Stimulated activated CD8-positive, alpha-beta memory T cell treated with anti-CD3 and anti-CD28 coated beads, Interleukin-2, amount 100 ng/mL, for 48 hours (primary cell): Measurements from ENCODE around the gene CTAG1A.
"Not testable (repeated sequence)": the region's sequence is repeated elsewhere in the genome, so short reads cannot be mapped to it uniquely, and the experiment has no call there.

Source experiments
- DNase-seq, 2 donors: peaks; one replicate each; pipeline ENCODE4 v3.0.0-alpha.2; 2020; ENCODE audit warnings: low read depth in 2 of 2

CTAG1A gene

DNA sequence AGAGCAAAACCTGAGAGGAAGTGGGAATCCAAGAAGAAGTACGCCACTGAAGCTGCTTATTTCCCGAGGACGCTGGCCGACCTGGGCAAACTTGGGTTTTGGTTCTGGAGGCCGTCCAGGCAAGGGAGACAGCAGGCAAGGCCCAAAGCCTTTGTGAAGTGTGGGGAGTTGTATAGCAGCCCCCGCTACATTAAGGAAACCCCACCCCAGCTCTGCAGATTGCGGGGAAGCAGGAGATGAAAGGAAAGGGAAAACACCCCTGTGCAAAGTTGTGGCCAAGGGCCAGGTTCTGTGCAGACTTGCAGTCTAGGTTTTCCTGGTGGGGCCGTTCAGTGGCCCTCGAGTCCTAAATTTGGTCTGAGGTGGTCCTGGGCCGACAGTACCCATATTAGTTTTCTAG is 11.9 kb upstream of the CTAG1A start:
- not testable (repeated sequence) for DNase-seq

GRCh38 chrX:154575076-154575475 is 9.9 kb upstream of the CTAG1A start:
- not testable (repeated sequence) for DNase-seq

DNA sequence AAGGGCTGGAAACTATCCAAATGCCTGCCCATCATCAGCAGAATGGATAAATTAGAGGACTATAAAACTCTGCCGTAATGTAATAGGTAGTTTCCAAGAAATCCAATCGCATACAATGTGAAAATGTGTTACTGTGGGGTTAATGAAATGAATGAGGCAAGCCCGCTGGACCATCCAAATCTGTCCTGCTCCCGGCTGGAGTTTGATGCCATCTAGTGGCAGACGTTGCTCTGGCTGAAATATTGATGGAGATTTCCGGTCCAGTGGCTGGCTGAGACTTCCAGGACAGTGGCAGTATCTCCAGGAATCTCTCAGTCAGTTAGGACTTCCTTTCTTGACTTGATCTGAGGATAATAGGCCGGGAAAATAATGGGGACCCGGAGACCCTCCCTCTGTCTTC is 1.9 kb upstream of the CTAG1A start:
- not testable (repeated sequence) for DNase-seq

DNA sequence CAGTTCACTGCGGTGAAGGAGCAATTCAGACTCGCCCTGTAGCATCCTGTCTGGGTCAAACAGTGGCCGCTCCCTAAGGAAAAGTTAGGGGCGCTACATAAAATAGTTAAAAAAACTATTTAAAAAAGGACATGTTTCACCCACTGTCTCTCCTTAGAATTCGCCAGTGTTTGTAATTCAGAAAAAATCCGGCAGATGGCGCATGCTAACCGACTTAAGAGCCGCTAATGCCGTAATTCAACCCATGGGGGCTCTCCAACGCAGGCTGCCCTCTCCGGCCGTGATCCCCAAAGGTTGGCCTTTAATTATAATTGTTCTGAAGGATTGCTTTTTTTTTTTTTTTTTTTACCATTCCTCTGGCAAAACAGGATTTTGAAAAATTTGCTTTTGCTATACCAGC is 5.5 kb downstream of the CTAG1A start:
- not testable (repeated sequence) for DNase-seq

GRCh38 chrX:154592505-154592904 is 7.6 kb downstream of the CTAG1A start:
- DNase-seq = no peak

- no peak for DNase-seq
Measured at GRCh38 chrX:154593201-154593600, 8.3 kb downstream of the CTAG1A start.

GRCh38 chrX:154594491-154594890 is 9.6 kb downstream of the CTAG1A start:
- DNase-seq = no peak

- DNase-seq = no peak
Measured at GRCh38 chrX:154595559-154596249, 10.8 kb downstream of the CTAG1A start.

DNA sequence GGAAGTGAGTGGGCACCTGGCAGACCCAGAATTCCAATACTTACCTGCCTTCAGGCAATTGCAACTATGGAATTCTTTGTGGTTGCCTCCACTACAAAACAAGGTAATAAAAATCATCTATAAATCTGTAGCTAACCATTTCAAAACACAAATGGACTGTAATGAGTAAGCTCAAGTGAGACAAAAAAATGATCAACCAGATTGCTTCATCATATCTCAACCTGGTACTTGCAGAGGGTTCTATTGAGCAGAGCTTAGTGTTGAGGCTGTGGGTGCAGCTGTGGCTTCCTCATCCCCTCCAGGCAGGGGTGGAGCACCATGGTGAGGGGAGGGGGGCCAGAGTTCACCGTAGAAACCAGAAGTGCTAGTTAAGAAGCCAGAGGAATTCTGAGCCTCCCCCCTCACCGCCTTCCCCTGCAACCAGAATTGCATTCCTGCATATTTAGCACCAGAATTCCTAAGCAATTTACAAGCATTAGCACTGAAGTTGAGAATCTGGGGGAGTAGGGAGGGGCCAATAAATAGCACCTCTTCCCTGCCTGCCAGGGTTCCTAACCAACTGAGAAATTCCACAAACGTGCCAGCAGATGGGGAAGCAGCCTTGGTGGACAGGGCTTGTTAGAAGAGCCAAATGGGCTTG is 11.5 kb downstream of the CTAG1A start:
- DNase-seq = no peak

GRCh38 chrX:154597221-154597620 is 12.3 kb downstream of the CTAG1A start:
- no peak for DNase-seq

DNA sequence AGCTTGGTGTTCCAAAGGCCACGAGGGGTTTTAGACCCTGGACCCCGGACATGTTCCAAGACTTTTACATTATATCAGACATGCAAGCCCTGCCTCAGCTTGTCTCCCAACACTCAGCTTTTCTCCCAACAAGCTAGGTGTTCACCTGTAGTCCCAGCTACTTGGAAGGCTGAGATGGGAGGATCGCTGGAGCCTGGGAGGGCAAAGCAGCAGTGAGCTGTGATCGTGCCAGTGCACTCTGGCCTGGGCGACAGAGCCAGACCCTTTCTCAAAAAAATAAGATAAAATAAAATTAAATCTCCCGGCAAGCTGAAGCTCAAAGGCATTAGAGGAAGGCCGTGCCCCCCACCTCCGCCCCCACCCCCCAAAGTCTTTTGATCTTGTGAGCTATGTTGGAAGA is 13.7 kb downstream of the CTAG1A start:
- DNase-seq = no peak

- no peak for DNase-seq
Measured at GRCh38 chrX:154599531-154599930, 14.6 kb downstream of the CTAG1A start.

DNA sequence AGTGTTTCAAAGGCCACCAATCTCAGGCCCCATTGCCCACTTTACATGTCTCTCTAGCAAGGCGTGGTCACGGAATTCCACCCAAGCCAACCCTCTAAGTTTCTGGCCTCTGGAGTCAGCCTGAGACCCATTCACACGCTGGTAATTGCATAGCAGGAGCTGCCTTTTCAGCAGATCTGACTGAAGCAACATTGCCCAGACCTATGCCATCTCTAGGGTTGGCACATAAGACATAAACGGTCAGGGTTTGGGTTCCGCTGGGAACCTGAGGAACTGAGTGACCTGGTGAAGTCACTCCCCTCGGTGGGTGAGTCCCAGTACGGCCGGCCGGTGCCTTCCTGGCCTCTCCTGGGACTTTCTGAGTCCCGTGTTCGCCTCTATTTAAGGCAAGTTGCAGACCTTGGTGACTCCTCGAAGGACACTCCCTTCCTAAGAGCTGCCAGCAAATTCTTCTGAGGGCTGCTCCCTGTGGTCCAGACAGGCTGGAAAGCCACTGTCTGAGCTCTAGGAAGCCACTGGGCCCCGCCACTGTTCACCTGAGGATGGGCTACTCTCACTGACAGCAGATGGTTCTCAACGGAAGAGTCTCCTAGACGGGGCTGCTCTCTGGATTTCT is 15.9 kb downstream of the CTAG1A start:
- DNase-seq = no peak

DNA sequence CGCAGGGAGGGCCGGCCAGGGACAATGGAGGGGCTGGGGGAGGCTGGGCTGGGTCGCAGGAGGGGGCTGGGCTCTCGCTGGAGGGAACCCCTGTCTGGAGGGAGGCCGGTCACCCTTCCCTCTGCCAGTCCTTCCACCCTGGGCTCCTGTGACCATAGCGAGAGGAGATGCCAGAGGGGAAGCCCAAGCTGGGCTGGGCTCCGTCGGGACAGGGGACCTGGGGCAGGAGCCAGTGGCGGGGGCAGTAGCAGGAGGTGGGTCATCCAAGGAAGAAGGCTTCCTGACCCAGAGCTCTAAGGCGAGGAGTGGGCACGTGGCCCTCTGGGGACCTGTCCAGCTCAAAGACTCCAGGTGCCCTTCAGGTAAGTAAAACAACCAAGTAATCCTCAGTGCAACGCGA is 17.3 kb downstream of the CTAG1A start:
- DNase-seq = no peak

DNA sequence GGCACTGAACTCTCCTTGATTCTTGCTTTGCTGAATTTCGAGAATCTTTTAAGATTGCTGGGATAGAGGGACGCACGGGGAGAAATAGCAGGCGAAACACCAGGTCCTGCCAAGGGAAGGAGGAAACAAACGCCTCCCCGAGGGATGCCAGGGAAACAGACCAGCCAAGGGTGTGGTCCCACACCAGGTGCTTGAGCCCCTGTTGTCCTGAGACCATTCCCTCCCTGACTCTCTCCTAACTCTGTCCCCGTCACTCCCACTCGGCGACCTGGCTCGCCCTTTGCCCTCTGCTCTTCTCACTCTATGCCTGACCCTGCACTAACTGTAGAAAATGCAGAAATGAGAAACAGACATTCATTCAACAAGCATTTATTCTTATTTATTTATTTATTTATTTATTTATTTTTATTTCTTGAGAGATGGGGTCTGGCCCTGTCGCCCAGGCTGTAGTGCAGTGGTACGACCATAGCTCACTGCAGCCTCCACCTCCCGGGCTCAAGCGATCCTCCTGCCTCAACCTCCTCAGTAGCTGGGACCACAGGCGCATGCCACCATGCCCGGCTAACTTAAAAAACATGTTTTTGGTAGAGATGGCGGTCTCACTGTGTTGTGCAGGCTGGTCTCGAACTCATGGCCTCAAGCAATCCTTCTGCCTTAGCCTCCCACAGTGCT is 18.0 kb downstream of the CTAG1A start:
- no peak for DNase-seq

DNA sequence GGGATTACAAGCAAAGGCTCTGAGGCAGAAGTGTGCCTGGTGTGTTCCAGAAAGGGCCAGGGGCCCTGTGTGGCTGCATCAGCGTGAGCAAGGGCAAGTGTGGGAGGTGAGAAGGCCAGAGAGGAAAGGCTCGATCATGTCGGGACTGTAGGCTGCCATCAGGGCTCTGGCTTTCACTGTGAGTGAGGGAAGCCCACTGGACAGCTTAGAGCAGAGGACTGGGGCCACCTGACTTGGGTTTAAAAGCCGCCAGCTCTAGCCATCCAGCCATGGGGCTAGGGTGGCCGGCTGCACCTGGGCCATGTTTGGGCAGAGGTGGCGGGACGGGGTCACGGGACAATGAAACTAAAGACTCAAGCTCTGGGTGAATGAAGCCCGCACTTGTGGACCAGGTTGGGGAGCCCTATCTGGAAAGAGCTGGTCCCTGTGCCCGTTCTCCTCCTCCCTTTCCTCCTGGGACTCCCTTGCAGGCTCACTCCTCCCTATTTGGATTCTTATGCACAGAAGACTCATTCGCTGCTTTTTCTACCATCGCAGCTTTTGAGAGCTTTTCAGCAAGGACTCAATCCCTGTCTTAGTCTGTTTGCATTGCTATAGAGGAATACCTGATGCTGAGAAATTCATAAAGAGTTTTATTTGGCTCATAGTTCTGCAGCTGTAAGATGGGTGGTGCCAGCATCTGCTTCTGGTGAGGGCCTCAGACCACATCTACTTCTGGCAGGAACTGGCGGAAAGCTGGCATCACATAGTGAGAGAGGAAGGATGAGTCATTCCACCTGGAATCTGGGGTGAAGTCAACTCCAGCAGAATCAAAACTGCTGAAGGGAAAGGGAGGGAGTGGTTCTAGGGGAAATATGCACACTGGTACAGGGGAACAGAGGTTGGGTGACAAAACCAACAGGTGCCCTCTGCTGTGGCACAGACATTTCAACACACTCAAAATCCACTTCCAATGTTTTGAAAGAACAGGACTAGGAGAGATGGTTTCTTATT is 18.8 kb downstream of the CTAG1A start:
- DNase-seq = no peak

DNA sequence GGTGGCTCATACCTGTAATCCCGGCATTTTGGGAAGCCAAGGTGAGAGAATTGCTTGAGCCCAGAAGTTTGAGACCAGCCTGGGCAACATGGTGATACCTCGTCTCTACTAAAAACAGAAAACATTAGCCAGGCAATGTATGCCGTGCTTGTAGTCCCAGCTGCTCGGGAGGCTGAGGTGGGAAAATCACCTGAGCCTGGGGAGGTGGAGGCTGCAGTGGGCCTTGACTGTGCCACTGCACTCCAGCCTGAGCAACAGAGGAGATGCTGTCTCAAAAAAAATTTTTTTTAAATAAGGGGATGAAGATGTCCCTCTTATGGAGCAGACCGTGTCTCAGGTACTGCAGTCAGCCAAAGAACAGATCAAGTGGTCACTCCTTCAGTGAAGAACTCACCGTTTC is 20.6 kb downstream of the CTAG1A start:
- DNase-seq = no peak

DNA sequence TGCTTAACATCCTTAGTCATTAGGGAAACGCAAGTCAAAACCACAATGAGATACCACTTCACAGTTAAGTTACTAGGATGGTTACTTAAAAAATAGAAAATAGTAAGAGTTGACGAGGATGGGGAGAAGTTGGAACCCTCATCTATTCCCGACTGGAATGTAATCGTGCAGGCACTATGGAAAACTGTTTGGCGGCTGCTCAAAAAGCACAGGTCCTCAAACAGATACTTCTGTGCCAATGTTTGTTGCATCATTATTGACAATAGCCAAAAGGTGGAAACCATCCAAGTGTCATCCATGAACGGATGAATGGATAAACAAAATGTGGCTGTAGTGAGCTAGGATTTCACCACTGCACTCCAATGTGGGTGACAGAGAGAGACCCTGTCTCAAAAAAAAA is 22.4 kb downstream of the CTAG1A start:
- no peak for DNase-seq

GRCh38 chrX:154607976-154608375 is 23.0 kb downstream of the CTAG1A start:
- DNase-seq = not testable (repeated sequence)

DNA sequence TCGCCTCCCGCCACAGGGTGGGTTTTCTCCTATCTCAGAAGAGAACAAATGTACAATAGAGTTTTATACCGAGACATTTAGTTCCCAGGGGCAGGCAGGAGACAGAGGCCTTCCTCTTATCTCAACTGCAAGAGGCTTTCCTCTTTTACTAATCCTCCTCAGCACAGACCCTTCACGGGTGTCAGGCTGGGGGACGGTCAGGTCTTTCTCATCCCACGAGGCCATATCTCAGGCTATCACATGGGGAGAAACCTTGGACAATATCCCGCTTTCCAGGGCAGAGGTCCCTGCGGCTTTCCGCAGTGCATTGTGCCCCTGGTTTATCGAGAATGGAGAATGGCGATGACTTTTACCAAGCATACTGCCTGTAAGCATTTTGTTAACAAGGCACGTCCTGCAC is 23.9 kb downstream of the CTAG1A start:
- DNase-seq = not testable (repeated sequence)

DNA sequence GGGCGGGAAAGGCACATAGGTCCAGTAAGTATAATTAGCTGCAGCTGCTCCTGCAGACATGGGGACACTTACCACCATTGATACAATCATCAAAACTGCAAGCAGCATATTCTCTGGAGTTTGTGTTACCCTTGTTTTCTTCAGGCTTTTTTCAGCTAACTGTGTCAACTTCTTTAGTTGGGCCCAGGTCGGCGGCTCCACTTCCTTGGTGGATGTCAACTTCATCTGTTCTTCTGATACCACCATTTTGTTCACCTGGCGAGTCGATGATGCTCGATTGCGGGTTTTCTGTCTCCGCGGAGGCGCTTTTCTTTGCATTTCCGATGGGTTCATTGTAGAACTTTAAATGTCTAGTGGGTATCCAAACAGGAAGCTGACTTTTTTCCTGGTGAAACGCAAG is 26.2 kb downstream of the CTAG1A start:
- DNase-seq = not testable (repeated sequence)
